AG04450 (cell line): ENCODE data around the gene NEK1. TPM values are rescaled to one million over a fixed set of nuclear protein-coding genes. Genes with fewer than 3 reads are reported as not detected.

ENCODE experiments used
- CTCF ChIA-PET: fragments of 300-600, 350-600 bp; formaldehyde crosslinking; extraction: SDS; loops from one replicate; lab custom pipeline; 2022; ENCODE audit warnings: antibody characterized with exemption, inconsistent platforms; lab: Charles Lee
- POLR2A ChIA-PET: fragments of 350-600 bp; formaldehyde crosslinking; extraction: SDS; loops from one replicate; lab custom pipeline; 2021; ENCODE audit warnings: antibody characterized with exemption, inconsistent platforms; lab: Yijun Ruan, JAX
- DNase-seq: peaks from one replicate; pipeline ENCODE4 v3.0.0-alpha.2; 2011; ENCODE audit warnings: low read depth, low spot score
- H3K27ac ChIP-seq: one replicate; pipeline ENCODE4 v1.5.1; 2012; ENCODE audit warnings: low read depth, low read length, control low read depth
- H3K27me3 ChIP-seq: one replicate; pipeline ENCODE4 v1.6.0; 2012; ENCODE audit warnings: low read length; ENCODE audit not compliant: control insufficient read depth, insufficient read depth
- H3K4me3 ChIP-seq: 2 replicates; pipeline ENCODE4 v1.5.1; 2011; ENCODE audit warnings: mild to moderate bottlenecking, low read depth, low read length, control low read depth
- H3K9me3 ChIP-seq: 2 replicates; pipeline ENCODE4 v1.5.1; 2012; ENCODE audit warnings: low read length; ENCODE audit not compliant: control insufficient read depth, insufficient read depth
- CTCF ChIP-seq: IDR thresholded peaks from 2 replicates; pipeline ENCODE4 v1.5.1; 2011; ENCODE audit warnings: low read depth, low read length, control low read depth, inconsistent platforms
- polyA plus RNA-seq: library from polyadenylated mRNA; depleted of rRNA; stranded (reverse); fragments of >200 nt; gene quantifications from 2 replicates; pipeline ENCODE4 v1.2.3, GENCODE V29; 2011

NEK1 gene
- polyA plus RNA-seq, 1 experiment = 7.7 TPM

DNA sequence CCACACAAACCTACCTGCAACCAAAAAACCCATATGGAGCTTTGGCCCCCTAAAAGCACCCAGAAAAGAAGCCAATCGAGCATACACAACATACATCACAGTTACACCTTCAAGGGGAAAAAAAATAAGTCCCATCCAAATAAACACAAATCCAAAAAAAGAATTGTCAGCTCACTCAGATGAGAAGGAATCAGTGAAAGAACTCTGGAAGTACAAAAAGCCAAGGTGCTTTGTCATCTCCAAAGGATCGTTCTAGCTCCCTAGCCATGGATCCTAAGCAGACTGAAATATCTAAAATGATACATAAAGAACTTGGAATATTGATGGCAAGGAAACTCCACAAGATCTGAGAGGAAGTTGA, 119.2 kb downstream of the NEK1 start:
- Histone ChIP-seq H3K4me3 (no peak overlapping the region), H3K27ac (no peak overlapping the region), H3K27me3 (no peaks in the 10 kb centered on the region), H3K9me3 (0 out of 2 replicates have a peak, but pooled peaks cover 3% of the 10 kb centered on the region)
- no peak for TF ChIP-seq CTCF
- CTCF ChIA-PET = interaction anchor here (0.5 to 1.7 kb wide), 41 partner anchors 8 to 985 kb away, joined by 3 to 18 read pairs (median 4); partner anchors contain the start of gene CBR4
- POLR2A ChIA-PET = no interaction called here
- no peak for DNase-seq

- CTCF ChIA-PET = interaction anchor here (0.6 to 1.7 kb wide), 42 partner anchors 12 to 985 kb away, joined by 3 to 18 read pairs (median 4); partner anchors contain the start of gene CBR4
- DNase-seq = no peak
- TF ChIP-seq CTCF = peak; percentile 87
- POLR2A ChIA-PET = no interaction called here
- Histone ChIP-seq H3K9me3 (0 out of 2 replicates have a peak, but pooled peaks cover 3% of the 10 kb centered on the region), H3K4me3 (no peak overlapping the region), H3K27me3 (no peaks in the 10 kb centered on the region), H3K27ac (peak overlapping the region; percentile 11)
These were observed 119.8 kb downstream of the NEK1 start for GRCh38 chr4:169492436-169493163.

DNA sequence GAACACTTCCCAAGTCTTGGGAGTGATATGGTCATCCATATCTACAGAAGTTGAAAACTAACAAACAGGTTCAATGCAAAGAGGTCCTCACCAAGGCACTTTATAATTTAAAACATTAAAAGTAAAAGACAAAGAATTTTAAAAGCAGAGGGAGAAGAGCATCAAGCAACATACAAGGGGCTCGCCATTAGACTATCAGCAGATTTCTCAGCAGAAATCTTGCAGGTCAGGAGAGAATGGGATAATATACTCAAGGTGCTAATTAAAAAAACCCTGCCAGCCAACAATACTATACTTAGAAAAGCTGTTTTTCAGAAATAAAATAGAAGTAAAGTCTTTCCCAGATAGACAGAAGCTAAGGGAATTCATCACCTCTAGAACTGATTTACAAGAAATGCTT, 121.2 kb downstream of the NEK1 start:
- no peak for DNase-seq
- ChIA-PET POLR2A (interaction anchor here (1.6 kb wide), 1 partner anchor 481 kb away, joined by 4 read pairs; the partner anchor contains the start of gene CBR4), CTCF (interaction anchor here (1.1 to 4.5 kb wide), 5 partner anchors 348 to 567 kb away, joined by 3 to 25 read pairs (median 5); no protein-coding TSS in a partner anchor)
- Histone ChIP-seq H3K9me3 (0 out of 2 replicates have a peak, but pooled peaks cover 3% of the 10 kb centered on the region), H3K4me3 (no peak overlapping the region), H3K27ac (no peak overlapping the region), H3K27me3 (no peaks in the 10 kb centered on the region)
- no peak for TF ChIP-seq CTCF

DNA sequence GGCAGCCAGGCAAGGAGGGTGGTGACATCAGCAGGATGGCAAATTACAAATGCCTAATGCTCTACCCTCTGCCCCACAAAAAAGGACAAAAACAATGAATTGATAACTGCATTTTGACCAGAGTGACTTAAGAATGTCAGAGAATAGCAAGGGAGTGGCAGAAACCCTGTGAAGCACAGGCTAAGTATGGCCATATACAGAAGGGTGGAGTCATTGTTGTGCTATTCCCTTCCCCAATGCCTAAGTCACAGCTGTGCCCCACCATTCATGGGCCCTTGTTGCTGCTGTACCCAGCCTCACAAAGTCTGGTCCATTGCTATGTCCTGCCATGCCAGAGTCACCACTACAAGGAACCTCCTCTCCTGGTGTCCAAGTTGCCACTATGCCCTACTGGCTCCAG, 123.1 kb downstream of the NEK1 start:
- CTCF ChIA-PET = interaction anchor here (0.8 to 4.5 kb wide), 5 partner anchors 77 to 493 kb away, joined by 3 to 25 read pairs (median 4); partner anchors contain the start of gene CBR4
- TF ChIP-seq CTCF = no peak

More for the DNA sequence above, 123.1 kb downstream of the NEK1 start:
- DNase-seq = no peak
- Histone ChIP-seq H3K27me3 (no peaks in the 10 kb centered on the region), H3K27ac (no peak overlapping the region), H3K9me3 (0 out of 2 replicates have a peak, but pooled peaks cover 3% of the 10 kb centered on the region), H3K4me3 (no peak overlapping the region)
- POLR2A ChIA-PET = no interaction called here
